Sigmoid colon (tissue), 4 donors: ENCODE measurements around the gene PTBP1.

Source experiments
- EP300 ChIP-seq, 4 donors: sonication (generic); formaldehyde crosslinking; IDR thresholded peaks; one replicate each; pipeline ENCODE4 v1.6.1; 2017; ENCODE audit warnings: antibody characterized with exemption in 4 of 4
- POLR2A ChIP-seq, 2 donors: fragments of 450-650 bp; IDR thresholded peaks; one replicate each; pipeline ENCODE4 v1.6.1; 2016; ENCODE audit warnings: antibody characterized with exemption in 2 of 2, mild to moderate bottlenecking in 2 of 2, moderate library complexity in 2 of 2
- POLR2AphosphoS5 ChIP-seq, 4 donors: sonication (generic); formaldehyde crosslinking; IDR thresholded peaks; one replicate each; pipeline ENCODE4 v1.6.1; 2017; ENCODE audit warnings: antibody characterized with exemption in 4 of 4
- TF ChIP-seq, protein P1 (sequence below), 4 experiments: fragments of 450-650 bp in 3 of 4; fragments of 200-600 bp in 1 of 4; IDR thresholded peaks; one replicate each; pipeline ENCODE4 v1.5.1; 2016 to 2019; ENCODE audit warnings: antibody characterized with exemption in 4 of 4, mild to moderate bottlenecking in 3 of 4, moderate library complexity in 2 of 4

DNA sequence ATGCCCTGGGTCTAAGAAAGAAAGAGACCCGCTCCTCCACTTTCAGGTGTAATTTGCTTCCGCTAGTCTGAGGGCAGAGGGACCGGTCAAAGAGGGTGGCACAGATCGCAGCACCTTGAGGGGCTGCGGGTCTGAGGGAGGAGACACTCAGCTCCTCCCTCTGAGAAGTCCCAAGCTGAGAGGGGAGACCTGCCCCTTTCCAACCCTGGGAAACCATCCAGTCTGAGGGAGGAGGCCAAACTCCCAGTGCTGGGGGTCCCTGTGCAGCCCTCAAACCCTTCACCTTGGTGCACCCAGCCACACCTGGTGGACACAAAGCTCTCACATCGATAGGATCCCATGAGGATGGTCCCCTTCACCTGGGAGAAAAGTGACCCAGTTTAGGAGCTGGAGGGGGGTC, 33.4 kb upstream of the PTBP1 start:
- TF ChIP-seq, protein P1, sequence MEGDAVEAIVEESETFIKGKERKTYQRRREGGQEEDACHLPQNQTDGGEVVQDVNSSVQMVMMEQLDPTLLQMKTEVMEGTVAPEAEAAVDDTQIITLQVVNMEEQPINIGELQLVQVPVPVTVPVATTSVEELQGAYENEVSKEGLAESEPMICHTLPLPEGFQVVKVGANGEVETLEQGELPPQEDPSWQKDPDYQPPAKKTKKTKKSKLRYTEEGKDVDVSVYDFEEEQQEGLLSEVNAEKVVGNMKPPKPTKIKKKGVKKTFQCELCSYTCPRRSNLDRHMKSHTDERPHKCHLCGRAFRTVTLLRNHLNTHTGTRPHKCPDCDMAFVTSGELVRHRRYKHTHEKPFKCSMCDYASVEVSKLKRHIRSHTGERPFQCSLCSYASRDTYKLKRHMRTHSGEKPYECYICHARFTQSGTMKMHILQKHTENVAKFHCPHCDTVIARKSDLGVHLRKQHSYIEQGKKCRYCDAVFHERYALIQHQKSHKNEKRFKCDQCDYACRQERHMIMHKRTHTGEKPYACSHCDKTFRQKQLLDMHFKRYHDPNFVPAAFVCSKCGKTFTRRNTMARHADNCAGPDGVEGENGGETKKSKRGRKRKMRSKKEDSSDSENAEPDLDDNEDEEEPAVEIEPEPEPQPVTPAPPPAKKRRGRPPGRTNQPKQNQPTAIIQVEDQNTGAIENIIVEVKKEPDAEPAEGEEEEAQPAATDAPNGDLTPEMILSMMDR (IDR thresholded peaks at IDR 0.05): no peak
- TF ChIP-seq EP300 (IDR thresholded peaks at IDR 0.05) (no peak), POLR2A (IDR thresholded peaks at IDR 0.05) (no peak), POLR2AphosphoS5 (IDR thresholded peaks at IDR 0.05) (no peak)
